LNCaP clone FGC (cell line): ENCODE results near the gene KANK4.
A peak's percentile ranks its signal among the peaks of the same experiment; 100 is the strongest.

Source experiments
- DNase-seq: peaks from one replicate; pipeline ENCODE4 v3.0.0-alpha.2; 2011; ENCODE audit warnings: low read depth
- H3K4me3 ChIP-seq: 2 replicates; pipeline ENCODE4 v1.5.1; 2011; ENCODE audit warnings: mild to moderate bottlenecking, low read depth, low read length, control low read depth
- TF ChIP-seq, protein P1 (sequence below): IDR thresholded peaks from 2 replicates; pipeline ENCODE4 v1.5.1; 2012; ENCODE audit warnings: mild to moderate bottlenecking; ENCODE audit not compliant: control insufficient read depth, insufficient read depth; ENCODE audit errors: extremely low read depth

KANK4 gene

DNA sequence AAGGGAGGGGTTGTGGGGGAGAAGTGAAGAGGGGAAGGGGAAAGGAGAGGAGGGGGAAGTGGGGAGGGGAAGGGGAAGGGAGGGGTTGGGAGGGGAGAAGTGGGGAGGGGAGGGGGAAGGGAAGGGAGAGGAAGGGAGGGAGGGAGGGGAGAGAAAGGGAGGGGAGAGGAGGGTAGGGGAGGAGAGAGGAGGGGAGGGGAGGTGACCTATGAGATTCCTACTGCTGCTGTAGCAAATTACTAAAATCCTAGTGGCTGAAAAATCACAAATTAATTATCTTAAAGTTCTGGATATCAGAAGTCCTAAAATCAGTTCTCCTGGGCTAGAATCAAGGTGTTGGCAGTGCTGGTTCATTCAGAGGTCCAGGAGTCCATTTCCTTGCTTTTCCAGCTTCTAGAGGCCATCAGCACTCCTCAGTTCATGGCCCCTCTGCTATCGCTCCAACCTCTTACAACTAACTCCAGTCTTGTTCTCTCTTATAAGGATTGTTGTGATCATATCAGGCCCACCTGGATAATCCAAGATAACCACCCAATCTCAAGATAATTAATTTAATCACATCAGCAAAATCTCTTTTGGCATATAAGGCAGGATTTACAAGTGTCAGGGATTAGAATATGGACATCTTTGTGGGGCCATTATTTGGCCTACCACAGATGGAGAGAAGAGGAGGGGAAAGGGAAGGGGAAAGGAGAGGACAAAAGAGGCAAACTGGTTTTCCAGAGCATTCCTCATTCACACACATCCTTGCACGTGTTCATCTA lies 30.4 kb upstream of the KANK4 start:
- no peak for DNase-seq
- TF ChIP-seq, protein P1, sequence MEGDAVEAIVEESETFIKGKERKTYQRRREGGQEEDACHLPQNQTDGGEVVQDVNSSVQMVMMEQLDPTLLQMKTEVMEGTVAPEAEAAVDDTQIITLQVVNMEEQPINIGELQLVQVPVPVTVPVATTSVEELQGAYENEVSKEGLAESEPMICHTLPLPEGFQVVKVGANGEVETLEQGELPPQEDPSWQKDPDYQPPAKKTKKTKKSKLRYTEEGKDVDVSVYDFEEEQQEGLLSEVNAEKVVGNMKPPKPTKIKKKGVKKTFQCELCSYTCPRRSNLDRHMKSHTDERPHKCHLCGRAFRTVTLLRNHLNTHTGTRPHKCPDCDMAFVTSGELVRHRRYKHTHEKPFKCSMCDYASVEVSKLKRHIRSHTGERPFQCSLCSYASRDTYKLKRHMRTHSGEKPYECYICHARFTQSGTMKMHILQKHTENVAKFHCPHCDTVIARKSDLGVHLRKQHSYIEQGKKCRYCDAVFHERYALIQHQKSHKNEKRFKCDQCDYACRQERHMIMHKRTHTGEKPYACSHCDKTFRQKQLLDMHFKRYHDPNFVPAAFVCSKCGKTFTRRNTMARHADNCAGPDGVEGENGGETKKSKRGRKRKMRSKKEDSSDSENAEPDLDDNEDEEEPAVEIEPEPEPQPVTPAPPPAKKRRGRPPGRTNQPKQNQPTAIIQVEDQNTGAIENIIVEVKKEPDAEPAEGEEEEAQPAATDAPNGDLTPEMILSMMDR: no peak
- H3K4me3 ChIP-seq: no peak overlapping the region

- no peak for DNase-seq
- no peak overlapping the region for H3K4me3 ChIP-seq
- TF ChIP-seq, protein P1: no peak
Observed at GRCh38 chr1:62346886-62347285, 27.7 kb upstream of the KANK4 start.

DNA sequence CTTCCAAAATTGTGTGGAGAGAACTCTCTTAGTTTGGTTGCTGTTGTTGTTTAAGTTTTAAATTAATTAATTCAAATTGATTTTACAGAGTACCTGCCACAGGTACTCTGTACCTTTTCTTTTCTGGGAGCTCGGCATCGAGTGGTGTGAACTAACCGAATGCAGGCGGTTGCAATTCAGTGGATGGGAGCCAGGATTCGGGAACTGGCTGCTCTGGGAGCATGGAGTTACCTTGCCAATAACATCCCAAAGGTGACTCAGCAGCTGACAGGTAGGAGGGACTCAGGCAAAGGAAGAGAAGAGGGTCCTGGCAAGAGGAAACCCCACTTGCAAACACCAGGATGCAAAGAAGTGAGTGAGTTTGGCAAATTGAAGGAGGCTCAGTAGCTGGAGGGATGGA lies 24.7 kb upstream of the KANK4 start:
- TF ChIP-seq, protein P1: no peak
- no peak for DNase-seq
- H3K4me3 ChIP-seq: no peak overlapping the region

GRCh38 chr1:62342270-62342669 lies 23.0 kb upstream of the KANK4 start:
- TF ChIP-seq, protein P1: no peak
- no peak for DNase-seq
- no peak overlapping the region for H3K4me3 ChIP-seq

DNA sequence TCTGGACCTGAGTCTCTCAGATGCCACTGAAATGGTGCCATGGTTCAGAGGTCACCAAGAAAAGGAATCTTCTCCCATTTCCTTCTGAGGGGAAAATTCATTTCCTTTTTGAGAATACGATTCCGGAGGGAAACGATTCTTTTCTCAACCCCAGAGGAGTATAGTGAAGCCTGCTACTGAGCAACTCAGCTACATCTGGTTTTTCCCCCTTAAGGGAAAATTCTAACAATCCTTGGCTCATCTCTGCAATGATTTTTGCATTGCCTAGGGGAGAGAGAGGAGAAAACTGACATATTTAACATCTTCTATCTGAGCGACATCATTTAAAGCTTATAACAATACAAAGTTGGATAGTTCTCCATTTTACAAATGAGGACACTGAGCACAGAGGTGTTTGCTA lies 22.4 kb upstream of the KANK4 start:
- TF ChIP-seq, protein P1: no peak
- H3K4me3 ChIP-seq: no peak overlapping the region
- DNase-seq: peak; percentile 13

DNA sequence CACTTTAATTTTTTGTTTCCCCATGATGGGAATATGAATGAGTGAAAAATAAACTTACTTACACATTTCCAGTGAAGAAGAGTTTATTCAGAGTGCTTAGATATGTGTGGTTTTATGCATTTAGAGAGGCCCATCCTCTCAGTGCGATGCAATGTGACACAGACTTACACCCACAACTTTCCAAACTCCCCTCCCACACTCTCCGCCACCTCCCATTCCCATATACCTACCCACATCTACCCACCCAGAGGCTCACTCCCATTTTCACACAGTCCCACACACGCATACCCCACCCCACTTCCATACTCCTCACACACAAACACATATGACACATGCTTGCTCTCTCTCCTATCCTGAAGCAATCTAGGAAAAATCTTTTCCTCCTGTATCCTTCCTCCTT lies 21.9 kb upstream of the KANK4 start:
- DNase-seq: no peak
- no peak overlapping the region for H3K4me3 ChIP-seq
- TF ChIP-seq, protein P1: no peak
